ENCODE measurements around the gene MBNL1. TPM values are rescaled to one million over a fixed set of nuclear protein-coding genes. Genes with fewer than 3 reads are reported as not detected.
A peak's percentile ranks its signal among the peaks of the same experiment; 100 is the strongest.

The MBNL1 gene
- total RNA-seq, 4 donors from 2014 or later, result 353 to 653 (median 495) TPM

DNA sequence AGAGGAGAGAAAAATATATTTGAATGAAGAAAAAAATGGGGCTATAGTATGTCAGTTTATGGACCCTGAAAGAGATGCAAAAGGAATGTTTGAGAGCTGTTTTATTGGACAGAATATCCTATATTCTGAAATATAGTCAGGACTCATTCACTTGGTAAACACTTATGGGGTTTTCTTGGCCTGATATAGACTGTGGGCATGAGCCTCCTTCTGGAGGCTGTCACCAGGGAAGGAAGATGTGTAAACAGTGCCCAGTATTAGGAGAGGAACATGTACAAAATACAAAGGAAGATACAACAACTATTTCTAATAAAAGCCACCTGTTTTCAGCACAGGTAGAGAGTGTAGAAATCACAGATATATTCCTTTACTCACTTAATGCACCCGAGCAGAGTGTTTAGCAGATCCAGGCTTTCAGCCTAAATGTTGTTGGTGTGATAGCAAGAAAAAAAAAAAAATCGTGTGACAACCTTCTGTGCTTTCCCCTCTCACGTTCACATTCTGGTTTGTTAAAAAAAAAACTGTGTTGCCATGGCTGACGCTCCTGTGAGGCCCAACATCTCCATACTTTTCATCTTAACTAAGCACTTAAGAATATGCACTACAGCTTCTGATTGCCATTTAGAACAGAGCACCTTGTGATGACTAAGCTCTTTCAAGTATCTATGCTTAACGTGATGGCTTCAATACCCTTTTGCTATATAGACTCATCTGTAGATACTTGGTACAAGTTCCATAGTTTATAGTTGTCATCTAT is 134.1 kb downstream of the MBNL1 start:
- Histone ChIP-seq H3K36me3 (no peaks in the 10 kb centered on the region), H3K4me3 (no peak overlapping the region), H3K9me3 (no peaks in the 10 kb centered on the region), H3K4me1 (peaks cover 14 to 91% (median 72%) of the 10 kb centered on the region in 4 donors), H3K27ac (peak overlapping the region; percentile 67 to 91 (median 73)), H3K27me3 (no peaks in the 10 kb centered on the region)
- 62 to 64% methylated on average over 5 of the region's 5 CpGs for WGBS, 2 donors
- TF ChIP-seq, protein P1, sequence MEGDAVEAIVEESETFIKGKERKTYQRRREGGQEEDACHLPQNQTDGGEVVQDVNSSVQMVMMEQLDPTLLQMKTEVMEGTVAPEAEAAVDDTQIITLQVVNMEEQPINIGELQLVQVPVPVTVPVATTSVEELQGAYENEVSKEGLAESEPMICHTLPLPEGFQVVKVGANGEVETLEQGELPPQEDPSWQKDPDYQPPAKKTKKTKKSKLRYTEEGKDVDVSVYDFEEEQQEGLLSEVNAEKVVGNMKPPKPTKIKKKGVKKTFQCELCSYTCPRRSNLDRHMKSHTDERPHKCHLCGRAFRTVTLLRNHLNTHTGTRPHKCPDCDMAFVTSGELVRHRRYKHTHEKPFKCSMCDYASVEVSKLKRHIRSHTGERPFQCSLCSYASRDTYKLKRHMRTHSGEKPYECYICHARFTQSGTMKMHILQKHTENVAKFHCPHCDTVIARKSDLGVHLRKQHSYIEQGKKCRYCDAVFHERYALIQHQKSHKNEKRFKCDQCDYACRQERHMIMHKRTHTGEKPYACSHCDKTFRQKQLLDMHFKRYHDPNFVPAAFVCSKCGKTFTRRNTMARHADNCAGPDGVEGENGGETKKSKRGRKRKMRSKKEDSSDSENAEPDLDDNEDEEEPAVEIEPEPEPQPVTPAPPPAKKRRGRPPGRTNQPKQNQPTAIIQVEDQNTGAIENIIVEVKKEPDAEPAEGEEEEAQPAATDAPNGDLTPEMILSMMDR (IDR thresholded peaks at IDR 0.05), result no peak
- DNase-seq (ENCODE audit: low spot score in 2 of 2), result no peak

DNA sequence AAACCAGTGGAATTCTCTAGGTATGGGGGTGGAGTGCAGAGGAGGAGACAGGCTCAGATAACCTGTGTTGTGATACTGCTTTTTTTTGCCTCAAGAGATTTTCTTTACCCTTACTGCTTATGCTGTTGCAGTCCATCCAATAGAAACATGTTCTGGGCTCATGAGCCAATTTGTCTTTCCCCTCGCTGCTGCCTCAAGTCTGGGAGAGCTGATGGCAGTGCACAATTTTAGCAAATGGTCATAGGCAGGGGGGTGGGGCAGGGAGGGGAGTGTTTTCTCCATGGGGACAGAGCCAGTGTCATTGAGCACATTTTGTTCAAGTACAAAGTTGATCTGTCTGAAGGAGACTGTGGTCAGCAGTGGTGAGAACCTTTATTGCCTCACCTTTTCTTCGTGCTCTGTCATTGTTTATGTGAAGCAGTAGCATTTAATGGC is 134.9 kb downstream of the MBNL1 start:
- peaks cover 14 to 89% (median 68%) of the 10 kb centered on the region in 4 donors for H3K4me1 ChIP-seq
- WGBS, 2 donors, result 25 to 44% methylated on average over 2 of the region's 2 CpGs
- H3K27ac ChIP-seq, result peak overlapping the region; percentile 67 to 91 (median 73)
- no peaks in the 10 kb centered on the region for H3K36me3 ChIP-seq
- no peak overlapping the region for H3K4me3 ChIP-seq
- no peaks in the 10 kb centered on the region for H3K9me3 ChIP-seq
- peak; percentile 78 to 80 for DNase-seq (ENCODE audit: low spot score in 2 of 2)
- H3K27me3 ChIP-seq, result no peaks in the 10 kb centered on the region
- TF ChIP-seq POLR2A (IDR thresholded peaks at IDR 0.05) (peak in 1 of 2 donors; percentile 49), EP300 (IDR thresholded peaks at IDR 0.05) (peak; percentile 58 to 93)
- TF ChIP-seq, protein P1 (IDR thresholded peaks at IDR 0.05), result no peak

DNA sequence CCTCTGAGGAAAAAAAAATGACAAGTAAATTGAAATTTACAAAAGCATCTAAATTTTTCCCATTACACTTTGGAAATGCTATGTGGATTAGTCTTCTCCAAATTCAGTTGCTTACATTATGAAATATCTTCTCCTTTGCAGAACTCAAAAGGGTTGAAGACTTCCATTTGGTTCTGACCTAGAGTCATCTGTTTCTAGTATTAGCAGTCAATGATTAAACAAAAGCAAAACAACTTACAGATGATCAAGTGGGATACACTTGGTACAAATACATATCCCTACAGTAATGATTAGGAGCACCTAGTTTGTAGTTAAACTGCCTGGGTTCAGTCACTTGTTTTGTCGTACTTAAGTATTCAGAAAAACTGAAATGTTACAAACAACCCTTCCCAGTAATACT is 136.2 kb downstream of the MBNL1 start:
- Histone ChIP-seq H3K4me3 (no peak overlapping the region), H3K27ac (peak overlapping the region; percentile 66 to 91 (median 80)), H3K9me3 (no peaks in the 10 kb centered on the region), H3K36me3 (no peaks in the 10 kb centered on the region), H3K4me1 (peaks cover 14 to 89% (median 59%) of the 10 kb centered on the region in 4 donors), H3K27me3 (no peaks in the 10 kb centered on the region)
- no peak for DNase-seq (ENCODE audit: low spot score in 2 of 2)
- 96 to 98% methylated on average over 1 of the region's 1 CpG for WGBS, 2 donors
- TF ChIP-seq POLR2A (IDR thresholded peaks at IDR 0.05), result no peak
- TF ChIP-seq EP300 (IDR thresholded peaks at IDR 0.05), result no peak
- TF ChIP-seq, protein P1 (IDR thresholded peaks at IDR 0.05), result no peak

DNA sequence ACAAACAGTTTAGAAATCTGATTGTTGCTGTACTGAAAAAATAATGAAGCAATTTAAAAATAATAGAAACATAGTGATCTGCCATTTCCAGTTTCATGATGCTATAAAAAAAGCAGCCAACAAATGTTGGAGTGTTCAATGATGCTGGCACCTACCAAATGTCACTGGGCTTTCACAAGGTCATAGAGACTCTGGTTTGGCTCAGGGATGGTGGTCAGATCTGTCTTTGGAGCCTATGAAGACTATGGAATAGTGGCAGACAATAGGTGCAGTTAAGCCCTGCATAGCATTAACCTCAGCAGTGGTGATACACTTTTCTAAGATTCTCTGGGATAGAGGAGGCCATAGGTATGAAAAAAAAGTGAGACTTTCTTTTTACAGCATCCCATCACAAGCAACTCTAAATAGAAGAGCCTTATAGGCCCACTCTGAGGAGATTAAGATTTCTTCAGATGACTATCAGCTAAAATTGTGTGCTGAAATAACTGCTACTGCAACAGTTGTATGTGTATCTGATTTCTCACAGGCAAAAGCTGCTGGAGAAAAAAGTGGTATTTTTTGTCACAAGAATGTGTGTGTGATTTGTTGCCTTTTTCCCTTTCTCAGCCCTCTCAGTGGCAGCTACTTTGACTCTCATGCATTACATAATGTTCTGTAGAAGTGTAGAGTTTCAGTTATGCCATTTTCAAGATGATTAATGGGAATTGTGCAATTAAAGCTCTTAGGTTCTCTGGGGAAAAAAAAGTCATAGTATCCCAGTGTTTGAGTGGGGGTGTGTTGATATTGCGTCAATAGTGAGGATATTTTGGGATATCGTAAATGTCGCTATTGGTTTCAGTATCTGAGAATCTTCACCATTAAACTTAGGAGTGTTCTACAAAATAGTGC is 137.4 kb downstream of the MBNL1 start:
- peak; percentile 95 to 97 for TF ChIP-seq EP300 (IDR thresholded peaks at IDR 0.05)
- TF ChIP-seq, protein P1 (IDR thresholded peaks at IDR 0.05), result no peak
- H3K36me3 ChIP-seq, result no peaks in the 10 kb centered on the region
- no peaks in the 10 kb centered on the region for H3K27me3 ChIP-seq
- H3K27ac ChIP-seq, result peak overlapping the region; percentile 66 to 91 (median 80)
- WGBS, 2 donors, result 26 to 30% methylated on average over 3 of the region's 3 CpGs
- no peaks in the 10 kb centered on the region for H3K9me3 ChIP-seq
- peak in 1 of 2 donors; percentile 39 for DNase-seq (ENCODE audit: low spot score in 2 of 2)
- peaks cover 11 to 88% (median 51%) of the 10 kb centered on the region in 4 donors for H3K4me1 ChIP-seq
- peak overlapping the region in 1 of 4 donors; percentile 19 for H3K4me3 ChIP-seq

All from tibial nerve (tissue), 4 donors.